HG02938 (cell line): ENCODE results near the gene MOSPD3.

Experiments used
- ATAC-seq: cut with Tn5 transposase; IDR thresholded peaks from one replicate; pipeline ENCODE4 v1.9.1; 2021; ENCODE audit warnings: mild to moderate bottlenecking, moderate library complexity; ENCODE audit not compliant: unreplicated experiment

The MOSPD3 gene

GRCh38 chr7:100621554-100621953 is 9.2 kb downstream of the MOSPD3 start:
- no peak for ATAC-seq

DNA sequence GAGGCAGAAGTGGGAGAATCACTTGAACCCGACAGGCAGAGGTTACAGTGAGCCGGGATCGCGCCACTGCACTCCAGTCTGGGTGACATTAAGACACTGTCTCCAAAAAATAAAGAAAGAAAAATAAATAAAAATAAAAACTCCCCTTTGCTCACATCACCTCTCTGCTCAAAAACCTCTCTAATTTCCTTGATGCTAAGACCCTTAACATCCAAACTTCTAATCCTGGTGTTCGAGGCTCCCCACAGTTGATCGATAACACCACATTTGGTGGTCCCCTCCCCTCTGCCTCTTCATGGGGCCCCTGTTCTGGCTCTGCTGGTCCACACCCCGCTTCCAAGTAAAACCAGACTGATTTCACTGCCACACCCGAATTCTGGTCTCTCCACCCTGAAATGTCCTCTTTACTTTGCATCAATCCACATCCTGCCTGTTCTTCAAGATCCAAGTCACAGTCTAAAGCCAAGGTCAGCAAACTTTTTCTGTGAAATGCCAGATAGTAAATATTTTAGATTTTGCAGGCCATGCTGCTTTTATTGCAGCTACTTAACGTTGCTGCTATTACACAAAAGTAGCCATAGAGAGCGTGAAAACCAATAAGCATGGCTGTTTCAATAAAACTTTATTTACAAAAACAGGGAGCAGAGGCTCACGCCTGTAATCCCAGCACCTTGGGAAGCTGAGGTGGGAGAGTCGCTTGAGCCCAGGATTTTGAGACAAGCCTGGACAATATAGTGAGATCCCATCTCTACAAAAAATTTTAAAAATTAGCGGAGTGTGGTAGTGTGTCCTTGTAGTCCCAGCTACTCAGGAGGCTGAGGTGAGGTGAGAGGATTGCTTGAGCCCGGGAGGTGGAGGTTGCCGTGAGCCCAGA is 11.8 kb downstream of the MOSPD3 start:
- no peak for ATAC-seq

DNA sequence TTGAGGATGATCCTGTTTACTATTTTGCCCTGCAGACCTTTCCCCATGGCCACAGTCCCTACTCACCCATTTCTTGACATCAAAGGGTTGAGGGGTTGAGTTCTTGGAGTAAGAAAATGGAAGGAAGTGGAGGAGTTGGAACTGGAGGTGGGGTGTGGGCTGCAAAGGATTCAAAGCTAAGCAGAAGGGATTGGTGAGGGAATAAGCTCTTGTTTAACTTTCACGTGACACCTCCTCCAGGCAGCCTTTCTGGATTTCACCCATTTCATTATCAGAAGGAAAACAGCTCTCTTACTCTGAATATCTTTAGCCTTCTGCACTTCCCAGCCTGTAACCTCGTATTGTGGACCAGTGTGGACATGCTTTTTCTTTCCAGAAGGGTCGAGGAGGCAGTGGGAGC is 13.7 kb downstream of the MOSPD3 start:
- no peak for ATAC-seq

GRCh38 chr7:100626530-100627237 is 14.3 kb downstream of the MOSPD3 start:
- ATAC-seq = peak; percentile 73

GRCh38 chr7:100627238-100627549 is 14.9 kb downstream of the MOSPD3 start:
- ATAC-seq = no peak

DNA sequence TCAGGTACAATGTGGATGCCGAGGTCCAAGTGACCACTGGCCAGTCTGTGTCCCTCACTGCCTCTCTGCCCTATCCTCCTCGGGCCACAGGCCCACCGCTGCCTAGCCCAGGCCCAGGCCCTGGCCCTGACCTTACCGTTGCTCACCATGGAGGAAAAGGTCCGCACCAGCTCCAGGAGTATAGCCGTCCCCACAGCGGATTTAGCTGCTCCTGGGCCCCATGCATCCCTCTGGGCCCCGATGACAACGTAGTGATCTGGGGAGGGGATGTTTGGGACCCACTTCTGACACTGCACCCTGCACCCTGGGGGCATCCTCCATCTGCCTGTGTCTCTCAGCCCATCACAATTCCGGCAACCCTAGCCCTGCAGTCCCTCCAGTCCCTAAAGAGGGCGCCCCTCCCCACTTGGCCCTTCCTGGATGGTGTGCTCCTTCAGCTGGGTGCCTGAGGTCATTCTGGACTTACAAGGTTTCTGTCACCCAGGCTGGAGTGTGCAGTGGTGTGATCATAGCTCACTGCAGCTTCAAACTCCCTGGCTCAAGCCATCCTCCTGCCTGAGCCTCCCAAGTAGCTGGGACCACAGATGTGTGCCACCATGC is 16.9 kb downstream of the MOSPD3 start:
- ATAC-seq = no peak

DNA sequence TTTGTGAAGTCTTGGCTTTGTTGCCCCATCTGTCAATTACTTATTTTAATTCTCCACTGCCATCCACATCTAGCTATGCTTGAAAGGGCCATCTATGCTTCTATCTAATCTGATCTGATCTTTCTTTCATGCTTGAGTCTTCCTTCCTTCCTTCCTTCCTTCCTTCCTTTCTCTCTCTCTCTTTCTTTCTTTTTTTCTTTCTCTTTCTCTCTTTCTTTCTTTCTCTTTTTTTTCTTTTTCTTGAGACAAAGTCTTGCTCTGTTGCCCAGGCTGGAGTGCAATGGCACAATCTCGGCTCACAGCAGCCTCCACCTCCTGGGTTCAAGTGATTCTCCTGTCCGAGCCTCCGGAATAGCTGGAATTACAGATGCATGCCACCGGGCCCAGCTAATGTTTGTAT is 17.7 kb downstream of the MOSPD3 start:
- no peak for ATAC-seq

- ATAC-seq = no peak
Measured at GRCh38 chr7:100632951-100633717, 20.8 kb downstream of the MOSPD3 start.

- no peak for ATAC-seq
Measured at GRCh38 chr7:100639995-100640516, 27.7 kb downstream of the MOSPD3 start.

GRCh38 chr7:100640517-100641440 is 28.4 kb downstream of the MOSPD3 start:
- ATAC-seq = no peak

DNA sequence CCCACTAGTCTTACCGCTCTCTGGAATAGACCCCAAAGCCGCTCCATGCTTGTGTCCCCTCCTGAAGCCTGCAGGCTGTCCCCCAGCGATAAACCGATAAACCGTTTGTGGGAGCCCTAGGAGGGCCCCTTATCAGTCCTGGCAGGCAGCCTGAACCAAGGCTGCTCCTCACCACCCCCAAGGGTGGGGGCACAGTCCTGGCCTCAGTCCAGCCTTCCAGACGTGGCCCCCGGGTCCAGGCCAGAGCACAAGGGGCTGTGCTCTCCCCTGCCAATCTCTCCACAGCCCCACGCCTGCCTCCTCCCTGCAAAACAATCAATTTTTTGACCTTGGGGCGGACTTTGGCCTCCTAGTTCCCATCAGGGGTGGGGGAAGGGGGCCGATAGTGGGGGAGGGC is 29.1 kb downstream of the MOSPD3 start, which contains the start of gene TFR2:
TFR2 (minus strand) TSS at position 90 of the 397 bp plus-strand sequence; CDS start at position 47, 43 bp downstream.
- ATAC-seq = no peak

- no peak for ATAC-seq
Measured at GRCh38 chr7:100641860-100642533, 29.7 kb downstream of the MOSPD3 start.

GRCh38 chr7:100642534-100642907 is 30.2 kb downstream of the MOSPD3 start:
- ATAC-seq = no peak

- no peak for ATAC-seq
Measured at GRCh38 chr7:100649826-100650565, 37.7 kb downstream of the MOSPD3 start.

DNA sequence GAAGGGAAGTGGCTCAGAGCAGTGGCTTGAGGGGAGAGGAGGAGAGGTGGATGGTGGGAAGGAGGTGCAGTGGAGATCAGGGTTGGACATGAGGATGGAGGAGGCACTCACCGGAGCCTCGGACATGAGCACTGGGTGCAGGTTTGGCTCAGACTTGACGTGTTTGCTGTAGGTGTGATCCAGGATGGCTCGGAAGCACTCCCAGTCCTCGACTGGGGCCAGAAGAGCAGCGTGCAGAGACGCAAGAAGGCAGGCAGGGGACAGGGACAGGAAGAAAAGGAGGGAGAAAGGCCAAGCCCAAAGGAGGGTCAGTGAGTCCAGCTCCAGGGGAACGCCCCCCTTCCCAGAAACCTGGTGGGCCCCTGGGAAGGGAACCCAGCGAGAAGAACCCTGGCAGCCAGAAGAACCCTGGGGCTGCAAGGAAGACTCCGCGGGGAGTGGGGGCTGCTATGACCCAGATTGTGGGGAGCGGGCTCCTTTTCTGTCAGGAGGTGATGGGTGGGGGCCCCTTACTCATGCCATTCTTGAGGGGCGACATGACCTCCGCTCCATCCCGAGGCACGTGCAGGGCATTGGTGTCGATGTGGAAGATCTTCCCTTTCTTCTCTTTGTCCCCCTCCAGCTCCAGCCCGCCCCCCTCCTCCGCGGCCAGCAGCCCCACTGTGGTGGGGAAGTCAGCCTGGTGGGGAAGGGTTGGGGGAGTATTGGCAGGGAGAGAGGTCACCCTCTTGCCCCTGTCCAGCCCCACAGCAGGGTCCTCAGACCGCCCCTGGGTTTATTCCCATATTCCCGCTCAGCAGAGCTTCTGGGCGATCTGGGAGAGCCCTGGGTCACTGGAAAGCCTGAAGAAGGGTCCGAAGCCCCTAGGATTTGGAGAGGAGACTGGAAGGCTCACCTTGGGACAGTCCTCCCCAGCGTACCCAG is 42.8 kb downstream of the MOSPD3 start:
- no peak for ATAC-seq

DNA sequence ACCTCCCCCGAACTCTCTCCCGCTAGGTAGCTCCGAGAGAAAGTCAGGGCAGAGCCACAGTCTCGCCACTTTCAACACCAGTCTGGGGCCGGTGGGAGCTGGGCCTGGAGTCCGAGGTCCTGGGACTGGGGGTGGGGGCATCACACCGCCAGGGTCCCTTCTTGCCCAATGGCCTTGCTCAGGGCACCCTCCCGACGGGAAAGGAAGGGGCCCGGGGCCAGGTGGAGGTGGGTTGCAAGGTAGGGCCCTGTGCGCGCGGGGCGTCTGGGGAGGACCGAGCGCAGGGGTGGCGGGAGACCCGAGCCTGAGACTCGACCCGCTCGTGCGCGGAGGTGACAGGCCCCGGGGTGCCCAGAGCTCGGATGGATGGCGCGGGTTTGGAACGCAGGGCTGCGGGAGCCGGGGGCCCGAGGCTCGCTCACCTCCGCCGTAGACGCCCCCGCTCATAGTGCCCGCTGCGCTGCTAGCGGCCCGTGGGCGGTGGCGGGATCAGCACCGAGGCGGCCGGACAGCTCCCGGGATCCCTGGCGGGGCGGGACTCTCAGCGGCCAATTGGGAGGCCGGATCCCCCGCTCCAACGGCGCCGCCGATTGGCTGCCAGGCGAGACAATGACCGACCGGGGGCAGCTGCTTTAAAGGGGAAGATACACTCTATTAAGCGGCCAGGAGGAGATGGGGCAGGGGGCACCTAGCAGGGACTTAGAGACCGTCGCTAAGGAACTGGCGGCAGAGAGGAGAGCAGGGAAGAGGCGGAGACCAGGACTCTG is 43.8 kb downstream of the MOSPD3 start, which contains the start of gene ACTL6B:
ACTL6B (minus strand) TSS at position 541 of the 767 bp plus-strand sequence; CDS start at position 447, 94 bp downstream.
- no peak for ATAC-seq
